ENCODE measurements around the gene SLFN11. TPM values are rescaled to one million over a fixed set of nuclear protein-coding genes. Genes with fewer than 3 reads are reported as not detected.

Gene SLFN11
- total RNA-seq, 1 experiment from 2014 or later = 0.26 TPM

GRCh38 chr17:35345926-35346771 is 27.3 kb downstream of the SLFN11 start:
- ATAC-seq (peak; percentile 80), DNase-seq (ENCODE audit: low spot score) (peak; percentile 24)
- peak overlapping the region; percentile 82 for H3K4me3 Mint-ChIP-seq
- H3K27me3 Mint-ChIP-seq (ENCODE audit: low read depth) = peaks cover 85% of the 10 kb centered on the region
- H3K27ac Mint-ChIP-seq = no peak overlapping the region
- H3K9me3 Mint-ChIP-seq = peaks cover 17% of the 10 kb centered on the region
- TF ChIP-seq ZSCAN18 (CRISPR knock-in tag; IDR thresholded peaks at IDR 0.05) = no peak
- no peak for TF ChIP-seq ZNF396 (CRISPR knock-in tag; IDR thresholded peaks at IDR 0.05; ENCODE audit: borderline replicate concordance)
- POLR2A ChIA-PET = interaction anchor here (0.7 to 1.0 kb wide), 2 partner anchors 112 to 142 kb away, joined by 3 read pairs; no protein-coding TSS in a partner anchor
- H3K4me1 Mint-ChIP-seq = peaks cover 17% of the 10 kb centered on the region
- H3K36me3 Mint-ChIP-seq = peaks cover 11% of the 10 kb centered on the region
- CTCF ChIA-PET = interaction anchor here (0.7 to 2.3 kb wide), 8 partner anchors 9 to 623 kb away, joined by 3 to 15 read pairs (median 4); no protein-coding TSS in a partner anchor

- Mint-ChIP-seq H3K4me3 (peak overlapping the region; percentile 82), H3K4me1 (peaks cover 11% of the 10 kb centered on the region), H3K9me3 (peaks cover 22% of the 10 kb centered on the region), H3K27ac (no peak overlapping the region), H3K27me3 (ENCODE audit: low read depth) (peaks cover 84% of the 10 kb centered on the region), H3K36me3 (peaks cover 12% of the 10 kb centered on the region)
- ChIA-PET CTCF (interaction anchor here (0.8 to 2.3 kb wide), 6 partner anchors 20 to 624 kb away, joined by 3 to 15 read pairs (median 6); no protein-coding TSS in a partner anchor), POLR2A (no interaction called here)
- DNase-seq (ENCODE audit: low spot score) = no peak
- ATAC-seq = peak; percentile 38
- TF ChIP-seq ZNF219 (CRISPR knock-in tag; IDR thresholded peaks at IDR 0.05; ENCODE audit: borderline replicate concordance) (no peak), ERG (CRISPR knock-in tag; IDR thresholded peaks at IDR 0.05) (no peak), SMAD4 (CRISPR knock-in tag; IDR thresholded peaks at IDR 0.05) (no peak), RELA (CRISPR knock-in tag; IDR thresholded peaks at IDR 0.05; ENCODE audit: borderline replicate concordance) (no peak), ZNF423 (CRISPR knock-in tag; IDR thresholded peaks at IDR 0.05) (no peak), PRDM15 (CRISPR knock-in tag; IDR thresholded peaks at IDR 0.05) (no peak), ZNF281 (CRISPR knock-in tag; IDR thresholded peaks at IDR 0.05) (no peak), ATF2 (CRISPR knock-in tag; IDR thresholded peaks at IDR 0.05; ENCODE audit: borderline replicate concordance, low read depth) (no peak), HMGXB4 (CRISPR knock-in tag; IDR thresholded peaks at IDR 0.05) (no peak), TP53 (CRISPR knock-in tag; IDR thresholded peaks at IDR 0.05) (no peak), NR2C2 (CRISPR knock-in tag; IDR thresholded peaks at IDR 0.05) (no peak), MXD4 (CRISPR knock-in tag; IDR thresholded peaks at IDR 0.05; ENCODE audit: borderline replicate concordance) (no peak), AR (CRISPR knock-in tag; IDR thresholded peaks at IDR 0.05) (no peak), PRRX2 (CRISPR knock-in tag; IDR thresholded peaks at IDR 0.05) (no peak), GTF2I (CRISPR knock-in tag; conservative IDR thresholded peaks at IDR 0.05) (no peak)
These were observed 27.9 kb downstream of the SLFN11 start for GRCh38 chr17:35345445-35345925.
